H1 (cell line): ENCODE data around the gene JAKMIP2. TPM values are rescaled to one million over a fixed set of nuclear protein-coding genes. Genes with fewer than 3 reads are reported as not detected.

Experiments used
- BCL11A ChIP-seq, 2 experiments: IDR thresholded peaks; one replicate each; pipeline ENCODE4 v1.6.1; 2011; ENCODE audit warnings: low read depth in 2 of 2, low read length in 2 of 2, mild to moderate bottlenecking in 2 of 2
- CHD2 ChIP-seq: IDR thresholded peaks from 2 replicates; pipeline ENCODE4 v1.6.1; 2012; ENCODE audit warnings: low read length, improper control_type of control experiment
- CHD7 ChIP-seq: fragments of 300-600 bp; sonication (generic); IDR thresholded peaks from 2 replicates; pipeline ENCODE4 v1.7.1; 2012; ENCODE audit warnings: low read length, moderate library complexity, mild to moderate bottlenecking, inconsistent platforms; ENCODE audit not compliant: insufficient replicate concordance
- CREB1 ChIP-seq: IDR thresholded peaks from 2 replicates; pipeline ENCODE4 v1.6.1; 2012; ENCODE audit warnings: inconsistent platforms
- JUN ChIP-seq: IDR thresholded peaks from 2 replicates; pipeline ENCODE4 v1.6.1; 2011; ENCODE audit warnings: low read depth, mild to moderate bottlenecking, improper control_type of control experiment, low read length
- KDM4A ChIP-seq: IDR thresholded peaks from one replicate; pipeline ENCODE4 v1.7.1; 2012; ENCODE audit warnings: low read depth, mild to moderate bottlenecking, moderate library complexity, low read length, inconsistent platforms; ENCODE audit not compliant: severe bottlenecking
- RBBP5 ChIP-seq: IDR thresholded peaks from 2 replicates; pipeline ENCODE4 v1.7.1; 2012; ENCODE audit warnings: low read depth, mild to moderate bottlenecking, inconsistent platforms, low read length, moderate library complexity, borderline replicate concordance
- RXRA ChIP-seq: IDR thresholded peaks from 2 replicates; pipeline ENCODE4 v1.6.1; 2011; ENCODE audit warnings: low read depth, mild to moderate bottlenecking, low read length, moderate library complexity; ENCODE audit not compliant: insufficient read depth
- SIN3A ChIP-seq, 2 experiments: IDR thresholded peaks in 1 of 2; conservative IDR thresholded peaks in 1 of 2; 2 replicates each; pipeline ENCODE4 v1.6.1; 2011 to 2012; ENCODE audit warnings: low read length in 2 of 2, improper control_type of control experiment in 1 of 2, low read depth in 1 of 2, mild to moderate bottlenecking in 1 of 2
- SRF ChIP-seq: IDR thresholded peaks from 2 replicates; pipeline ENCODE4 v1.6.1; 2011; ENCODE audit warnings: mild to moderate bottlenecking, low read depth, low read length, moderate library complexity
- SUZ12 ChIP-seq: fragments of 200-600 bp; sonication (generic); IDR thresholded peaks from 2 replicates; pipeline ENCODE4 v1.6.1; 2012; ENCODE audit warnings: mild to moderate bottlenecking, inconsistent platforms, low read length, moderate library complexity, mixed read lengths
- TAF7 ChIP-seq: optimal IDR thresholded peaks from 2 replicates; pipeline ENCODE3; 2011; ENCODE audit warnings: low read depth, mild to moderate bottlenecking, inconsistent platforms, low read length, moderate library complexity, borderline replicate concordance
- polyA plus RNA-seq, 7 experiments: library from polyadenylated mRNA; depleted of rRNA in 3 of 7; stranded (reverse) in 5 of 7; unstranded in 2 of 7; fragments of >200 nt in 5 of 7; fragments of 200-250 nt in 2 of 7; gene quantifications; 1 replicate in 5 of 7; 2 replicates in 1 of 7; 4 replicates in 1 of 7; pipeline versions ENCODE4 v1.2.1 to v1.2.3, GENCODE V29; 2011 to 2013; ENCODE audit warnings: missing spikeins in 2 of 7, mixed read lengths in 2 of 7
- total RNA-seq: library from RNA; stranded (reverse); fragmentation: NEBNext Ultra II Directional; extraction: Animal tissue kit (Norgen Biotek cat#: 25700); gene quantifications from 2 replicates; pipeline ENCODE4 v1.2.1, GENCODE V29; 2021

Gene JAKMIP2
- total and polyA plus RNA-seq, 2 of the 8 experiments (the other 6 are each of a cell fraction or from before 2014, with no cell fraction given): 2.4 to 13.6 TPM

GRCh38 chr5:147801461-147801860 is 18.9 kb upstream of the JAKMIP2 start (continued):
- TF ChIP-seq CHD7 (no peak), TAF7 (no peak), JUN (no peak), BCL11A (IDR thresholded peaks at IDR 0.05; ENCODE audit: low read depth in 2 of 2, low read length in 2 of 2) (no peak), CHD2 (no peak), KDM4A (no peak), SRF (no peak), RXRA (no peak), RBBP5 (no peak), SIN3A (conservative IDR thresholded peaks at IDR 0.05 in 1 of 2, IDR thresholded peaks at IDR 0.05 in 1 of 2; ENCODE audit: low read depth in 1 of 2, low read length in 2 of 2) (no peak), SUZ12 (no peak), CREB1 (no peak)
